Measurements from ENCODE around the gene SNX3.

- no peak for TF ChIP-seq EZH2phosphoT487 (IDR thresholded peaks at IDR 0.05; ENCODE audit: low read depth, severe bottlenecking, unreplicated experiment)
- peak; percentile 14 for TF ChIP-seq CTCF (IDR thresholded peaks at IDR 0.05; ENCODE audit: poor library complexity)
These were observed at the start of gene SNX3 for GRCh38 chr6:108260809-108261569.
